Mucosa of stomach (tissue), 1 donor: ENCODE measurements around the gene KCNJ6.

ENCODE experiments used
- H3K27me3 ChIP-seq: one replicate; pipeline ENCODE4 v1.7.0; 2013; ENCODE audit warnings: mild to moderate bottlenecking, low read length; ENCODE audit not compliant: control insufficient read depth, insufficient read depth
- H3K36me3 ChIP-seq: one replicate; pipeline ENCODE4 v1.7.0; 2013; ENCODE audit warnings: low read length; ENCODE audit not compliant: control insufficient read depth, insufficient read depth
- H3K4me1 ChIP-seq: one replicate; pipeline ENCODE4 v1.7.0; 2013; ENCODE audit warnings: mild to moderate bottlenecking, low read length; ENCODE audit not compliant: control insufficient read depth, insufficient read depth
- H3K4me3 ChIP-seq: one replicate; pipeline ENCODE4 v1.7.0; 2013; ENCODE audit warnings: low read length
- H3K9ac ChIP-seq: one replicate; pipeline ENCODE4 v1.7.0; 2013; ENCODE audit warnings: mild to moderate bottlenecking, low read length, moderate library complexity
- H3K9me3 ChIP-seq: one replicate; pipeline ENCODE4 v1.7.0; 2013; ENCODE audit warnings: mild to moderate bottlenecking, low read length, moderate library complexity; ENCODE audit not compliant: control insufficient read depth
- donor health status: Pancreatic carcinoma.

The KCNJ6 gene

DNA sequence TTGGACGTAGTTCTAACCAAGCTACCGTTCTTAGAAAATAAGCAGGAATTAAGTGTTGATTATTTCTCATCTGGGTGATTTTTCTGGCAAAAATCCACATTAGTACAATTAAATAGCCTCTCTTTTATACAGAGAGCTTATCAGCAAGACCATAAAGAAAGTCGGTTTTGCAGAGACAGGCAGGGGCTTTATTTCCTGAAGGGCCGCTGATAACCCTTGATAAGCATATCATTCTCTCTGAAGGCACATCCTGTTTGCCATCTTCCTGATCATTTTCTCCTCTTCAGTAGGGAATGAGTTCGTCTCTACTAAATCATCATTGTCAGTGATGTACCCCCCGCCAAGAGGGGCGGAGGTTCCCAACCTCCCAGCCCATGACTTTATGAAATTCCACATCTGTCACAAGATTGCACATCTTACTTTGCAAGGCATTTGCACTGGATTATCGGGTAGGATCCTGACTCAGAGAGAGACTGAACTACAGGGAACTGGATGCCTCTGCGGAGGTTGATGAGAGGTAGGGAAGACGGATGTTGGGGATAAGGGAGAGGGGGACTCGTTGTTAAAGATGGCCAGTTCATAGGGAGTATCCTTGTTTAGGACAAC lies 115.7 kb downstream of the KCNJ6 start:
- peaks cover 8% of the 10 kb centered on the region for H3K27me3 ChIP-seq
- no peak overlapping the region for H3K9ac ChIP-seq

DNA sequence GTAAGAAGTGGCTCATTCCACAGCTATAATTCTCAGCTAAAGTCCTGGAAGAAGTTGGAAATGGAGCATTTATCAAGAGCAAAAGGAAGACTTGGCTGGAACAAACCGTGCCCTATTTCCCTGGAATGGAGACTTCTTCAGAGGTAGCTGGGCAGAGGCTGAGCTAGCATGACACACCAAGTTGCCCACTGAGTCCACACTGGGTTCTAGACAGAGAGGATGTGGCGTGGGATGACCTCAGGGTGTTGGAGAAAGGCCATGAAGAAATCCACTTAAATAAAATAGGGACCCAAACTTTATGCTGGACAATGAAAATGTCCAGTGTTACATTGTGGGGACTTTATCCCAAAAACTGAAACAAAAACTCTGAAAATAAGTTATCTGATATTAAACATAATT lies 116.2 kb downstream of the KCNJ6 start:
- Histone ChIP-seq H3K4me3 (no peak overlapping the region), H3K9me3 (no peaks in the 10 kb centered on the region), H3K36me3 (no peaks in the 10 kb centered on the region), H3K27me3 (peaks cover 8% of the 10 kb centered on the region), H3K9ac (no peak overlapping the region), H3K4me1 (no peaks in the 10 kb centered on the region)

More for the DNA sequence above, 115.7 kb downstream of the KCNJ6 start:
- Histone ChIP-seq H3K4me1 (no peaks in the 10 kb centered on the region), H3K36me3 (no peaks in the 10 kb centered on the region), H3K9me3 (no peaks in the 10 kb centered on the region), H3K4me3 (no peak overlapping the region)

- H3K4me3 ChIP-seq = no peak overlapping the region
- no peaks in the 10 kb centered on the region for H3K9me3 ChIP-seq
- H3K9ac ChIP-seq = no peak overlapping the region
- H3K4me1 ChIP-seq = no peaks in the 10 kb centered on the region
- H3K27me3 ChIP-seq = peaks cover 8% of the 10 kb centered on the region
- H3K36me3 ChIP-seq = no peaks in the 10 kb centered on the region
Observed at GRCh38 chr21:37799211-37800056, 116.8 kb downstream of the KCNJ6 start.

- Histone ChIP-seq H3K36me3 (no peaks in the 10 kb centered on the region), H3K4me1 (no peaks in the 10 kb centered on the region), H3K4me3 (no peak overlapping the region), H3K9me3 (no peaks in the 10 kb centered on the region), H3K9ac (no peak overlapping the region), H3K27me3 (peaks cover 8% of the 10 kb centered on the region)
Observed at GRCh38 chr21:37797403-37797802, 118.9 kb downstream of the KCNJ6 start.

- H3K36me3 ChIP-seq = no peaks in the 10 kb centered on the region
- H3K9ac ChIP-seq = no peak overlapping the region
- H3K4me3 ChIP-seq = no peak overlapping the region
- H3K9me3 ChIP-seq = no peaks in the 10 kb centered on the region
- H3K4me1 ChIP-seq = no peaks in the 10 kb centered on the region
- H3K27me3 ChIP-seq = peaks cover 5% of the 10 kb centered on the region
Observed at GRCh38 chr21:37796011-37796410, 120.2 kb downstream of the KCNJ6 start.

GRCh38 chr21:37793660-37794059 lies 122.6 kb downstream of the KCNJ6 start:
- H3K4me3 ChIP-seq = no peak overlapping the region
- no peaks in the 10 kb centered on the region for H3K36me3 ChIP-seq

GRCh38 chr21:37792046-37792445 lies 124.2 kb downstream of the KCNJ6 start:
- H3K27me3 ChIP-seq = no peaks in the 10 kb centered on the region
- H3K36me3 ChIP-seq = no peaks in the 10 kb centered on the region
- H3K9ac ChIP-seq = no peak overlapping the region
- H3K4me1 ChIP-seq = no peaks in the 10 kb centered on the region
- no peak overlapping the region for H3K4me3 ChIP-seq
- no peaks in the 10 kb centered on the region for H3K9me3 ChIP-seq

More at GRCh38 chr21:37793660-37794059, 122.6 kb downstream of the KCNJ6 start:
- no peaks in the 10 kb centered on the region for H3K27me3 ChIP-seq
- H3K4me1 ChIP-seq = no peaks in the 10 kb centered on the region
- no peak overlapping the region for H3K9ac ChIP-seq
- no peaks in the 10 kb centered on the region for H3K9me3 ChIP-seq

GRCh38 chr21:37790905-37791304 lies 125.4 kb downstream of the KCNJ6 start:
- Histone ChIP-seq H3K9ac (no peak overlapping the region), H3K36me3 (no peaks in the 10 kb centered on the region), H3K4me3 (no peak overlapping the region), H3K9me3 (no peaks in the 10 kb centered on the region), H3K27me3 (no peaks in the 10 kb centered on the region), H3K4me1 (no peaks in the 10 kb centered on the region)

DNA sequence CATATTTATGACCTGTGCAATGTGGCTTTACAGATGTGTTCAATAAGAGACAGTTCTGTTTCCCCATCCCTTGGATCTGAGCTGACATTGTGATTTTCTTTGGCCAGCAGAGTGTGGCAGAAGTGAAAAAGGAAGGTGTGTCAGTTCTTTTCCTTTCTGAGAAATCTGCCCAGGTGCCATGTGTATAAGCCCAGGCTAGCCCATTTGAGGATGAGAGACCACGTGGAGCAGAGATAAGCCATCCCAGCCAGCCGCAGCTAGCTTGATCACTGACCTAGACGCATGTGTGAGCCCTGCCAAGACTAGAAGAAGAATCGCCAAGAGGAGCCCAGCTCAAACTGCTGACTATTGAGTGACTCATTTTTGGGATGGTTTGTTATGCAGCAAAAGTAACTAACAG lies 127.8 kb downstream of the KCNJ6 start:
- Histone ChIP-seq H3K9ac (no peak overlapping the region), H3K9me3 (no peaks in the 10 kb centered on the region), H3K4me1 (no peaks in the 10 kb centered on the region), H3K27me3 (no peaks in the 10 kb centered on the region), H3K4me3 (no peak overlapping the region), H3K36me3 (no peaks in the 10 kb centered on the region)

DNA sequence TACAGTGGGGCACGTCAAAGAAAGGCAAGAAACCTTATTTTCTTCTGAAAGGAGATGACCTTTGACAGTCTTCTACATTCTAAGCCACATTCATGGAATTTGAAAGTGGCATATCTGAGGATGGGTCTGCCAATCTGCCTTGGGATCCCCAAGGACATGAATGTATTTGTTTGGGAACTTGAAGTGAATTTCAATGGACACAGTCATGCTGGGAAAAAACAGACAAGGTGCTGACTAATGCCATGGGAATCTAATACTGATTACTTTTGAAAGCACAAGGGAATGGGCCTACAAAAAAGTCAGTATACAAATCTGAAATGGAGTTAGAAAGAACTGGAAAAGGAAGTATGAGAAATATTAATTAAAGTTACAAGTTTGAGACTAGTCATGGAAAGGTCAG lies 128.8 kb downstream of the KCNJ6 start:
- Histone ChIP-seq H3K4me1 (no peaks in the 10 kb centered on the region), H3K36me3 (no peaks in the 10 kb centered on the region), H3K27me3 (no peaks in the 10 kb centered on the region), H3K9me3 (no peaks in the 10 kb centered on the region), H3K4me3 (no peak overlapping the region), H3K9ac (no peak overlapping the region)

DNA sequence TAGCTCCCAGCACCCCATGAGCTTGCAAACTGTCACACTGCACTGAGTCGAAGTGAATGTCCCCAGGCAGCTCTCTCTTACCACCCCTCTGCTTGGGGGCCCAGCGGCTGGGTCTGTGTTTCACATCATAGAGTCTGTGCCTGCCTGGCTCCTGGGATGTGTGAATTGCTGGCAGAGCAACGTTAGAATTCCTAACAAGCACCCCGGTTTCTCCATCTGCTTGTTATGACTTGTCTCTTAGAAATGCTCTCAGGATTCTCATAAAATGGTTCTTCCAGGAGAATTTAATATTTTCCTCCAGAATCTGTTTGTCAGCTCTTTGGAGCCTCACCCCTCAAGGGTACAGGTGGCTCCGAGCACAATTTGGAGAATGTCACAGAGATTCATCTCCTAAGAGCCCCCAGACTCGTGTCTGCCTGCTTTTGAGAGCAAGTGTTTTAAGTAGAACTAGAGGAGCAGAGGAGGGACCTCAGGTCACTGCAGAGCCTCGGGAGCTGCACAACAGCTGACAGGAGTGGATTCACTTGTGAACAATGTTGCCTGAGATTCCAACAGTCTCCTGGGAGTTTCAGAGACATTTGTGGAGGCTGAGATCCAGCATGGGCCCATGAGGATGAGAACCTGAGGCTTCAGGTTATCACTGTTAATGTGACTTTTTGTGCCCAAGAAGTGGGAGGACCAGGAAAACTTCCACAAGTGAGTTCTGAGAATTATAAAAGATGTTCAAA lies 131.5 kb downstream of the KCNJ6 start:
- H3K4me1 ChIP-seq = no peaks in the 10 kb centered on the region
- no peaks in the 10 kb centered on the region for H3K36me3 ChIP-seq
- no peak overlapping the region for H3K4me3 ChIP-seq
- H3K9ac ChIP-seq = no peak overlapping the region
- H3K27me3 ChIP-seq = no peaks in the 10 kb centered on the region
- H3K9me3 ChIP-seq = no peaks in the 10 kb centered on the region

DNA sequence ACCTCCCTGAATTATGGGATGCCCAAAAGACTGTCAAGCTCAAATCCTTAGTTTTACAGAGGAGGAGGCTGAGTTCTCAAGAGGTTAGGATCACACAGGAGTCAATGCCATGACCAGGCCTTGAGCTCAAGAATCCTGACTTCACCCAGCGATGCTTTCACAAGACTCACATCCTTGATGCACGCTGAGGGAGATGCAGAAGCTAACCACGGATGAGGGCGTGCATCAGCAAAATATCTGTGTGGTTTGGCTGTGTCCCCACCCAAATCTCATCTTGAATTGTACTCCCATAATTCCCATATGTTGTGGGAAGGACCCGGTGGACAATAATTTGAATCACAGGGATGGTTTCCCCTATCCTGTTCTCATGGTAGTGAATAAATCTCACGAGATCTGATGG lies 133.2 kb downstream of the KCNJ6 start:
- H3K36me3 ChIP-seq = no peaks in the 10 kb centered on the region
- no peaks in the 10 kb centered on the region for H3K9me3 ChIP-seq
- no peaks in the 10 kb centered on the region for H3K4me1 ChIP-seq
- no peak overlapping the region for H3K9ac ChIP-seq
- no peaks in the 10 kb centered on the region for H3K27me3 ChIP-seq
- no peak overlapping the region for H3K4me3 ChIP-seq
